DOHH2 (cell line): ENCODE measurements around the gene NFRKB.

Experiments used
- CTCF ChIP-seq: fragments of 200-600 bp; sonication (generic); IDR thresholded peaks from one replicate; pipeline ENCODE4 v1.5.1; 2014; ENCODE audit warnings: antibody characterized with exemption, mild to moderate bottlenecking, low read depth, low read length; ENCODE audit not compliant: poor library complexity, severe bottlenecking
- EZH2phosphoT487 ChIP-seq: fragments of 200-600 bp; sonication (generic); IDR thresholded peaks from 2 replicates; pipeline ENCODE4 v1.6.1; 2017; ENCODE audit warnings: borderline replicate concordance, mild to moderate bottlenecking, antibody characterized with exemption, low read length, moderate library complexity, mixed read lengths

- TF ChIP-seq CTCF (no peak), EZH2phosphoT487 (no peak)
Measured at GRCh38 chr11:129930296-129930695, 34.9 kb upstream of the NFRKB start.
